IMR-90 (cell line): ENCODE measurements around the gene COX6B2.

Experiments
- BHLHE40 ChIP-seq: fragments of 150-350 bp; IDR thresholded peaks from 2 replicates; pipeline ENCODE4 v1.6.1; 2016; ENCODE audit warnings: mild to moderate bottlenecking, low read depth, low read length
- CEBPB ChIP-seq: IDR thresholded peaks from 2 replicates; pipeline ENCODE4 v1.6.1; 2012; ENCODE audit warnings: low read depth, low read length, improper control_type of control experiment
- CHD1 ChIP-seq: IDR thresholded peaks from 2 replicates; pipeline ENCODE4 v1.6.1; 2012; ENCODE audit warnings: low read depth, low read length, improper control_type of control experiment
- CTCF ChIP-seq: conservative IDR thresholded peaks from 2 replicates; pipeline ENCODE4 v1.5.1; 2012; ENCODE audit warnings: mild to moderate bottlenecking, low read depth, low read length, improper control_type of control experiment
- FOS ChIP-seq: fragments of 150-350 bp; IDR thresholded peaks from 2 replicates; pipeline ENCODE4 v1.6.1; 2016; ENCODE audit warnings: low read depth, low read length
- MAFK ChIP-seq: IDR thresholded peaks from 2 replicates; pipeline ENCODE4 v1.6.1; 2012; ENCODE audit warnings: low read depth, low read length, improper control_type of control experiment
- POLR2A ChIP-seq: IDR thresholded peaks from 2 replicates; pipeline ENCODE4 v1.6.1; 2012; ENCODE audit warnings: mild to moderate bottlenecking, low read depth, low read length
- RAD21 ChIP-seq: IDR thresholded peaks from 2 replicates; pipeline ENCODE4 v1.6.1; 2012; ENCODE audit warnings: low read length, improper control_type of control experiment
- RCOR1 ChIP-seq: IDR thresholded peaks from 2 replicates; pipeline ENCODE4 v1.6.1; 2012; ENCODE audit warnings: mild to moderate bottlenecking, low read length, improper control_type of control experiment; ENCODE audit not compliant: insufficient replicate concordance
- SMC3 ChIP-seq: fragments of 150-350 bp; IDR thresholded peaks from 2 replicates; pipeline ENCODE4 v1.6.1; 2016; ENCODE audit warnings: low read depth, mild to moderate bottlenecking, antibody characterized with exemption, low read length, moderate library complexity
- USF2 ChIP-seq: fragments of 150-350 bp; IDR thresholded peaks from 2 replicates; pipeline ENCODE4 v1.6.1; 2017; ENCODE audit warnings: mild to moderate bottlenecking, antibody characterized with exemption, low read length, low read depth
- TF ChIP-seq, protein P1 (sequence below): fragments of 150-350 bp; IDR thresholded peaks from 2 replicates; pipeline ENCODE4 v1.6.1; 2016; ENCODE audit warnings: low read depth, mild to moderate bottlenecking, low read length, moderate library complexity, borderline replicate concordance

DNA sequence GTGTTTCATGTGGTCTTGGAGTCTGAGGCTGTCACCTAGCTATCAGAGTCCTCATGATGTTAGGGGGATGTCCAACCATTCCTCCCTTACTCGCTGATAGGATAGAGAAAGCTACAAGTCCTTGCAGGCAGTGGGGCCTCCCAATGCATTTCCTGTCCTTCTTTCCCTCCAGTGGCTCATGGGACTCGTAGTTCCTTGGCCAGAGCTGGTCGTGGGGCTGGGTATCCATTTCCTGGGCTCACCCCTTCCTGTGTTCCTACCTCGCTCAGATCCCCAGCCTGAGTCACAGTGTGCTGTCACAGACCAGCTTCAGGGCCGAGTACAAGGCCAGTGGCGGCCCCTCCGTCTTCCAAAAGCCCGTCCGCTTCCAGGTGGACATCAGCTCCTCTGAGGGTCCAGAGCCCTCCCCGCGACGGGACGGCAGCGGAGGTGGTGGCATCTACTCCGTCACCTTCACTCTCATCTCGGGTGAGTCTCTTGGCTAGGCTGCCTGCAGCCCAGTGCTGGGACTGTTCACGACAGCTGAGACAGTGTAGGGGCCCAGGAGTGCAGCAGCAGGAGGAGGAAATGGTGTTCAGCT is 48.4 kb downstream of the COX6B2 start:
- no peak for TF ChIP-seq RCOR1
- no peak for TF ChIP-seq USF2
- no peak for TF ChIP-seq CTCF
- TF ChIP-seq BHLHE40 = no peak
- no peak for TF ChIP-seq POLR2A
- TF ChIP-seq FOS = no peak
- no peak for TF ChIP-seq CEBPB
- TF ChIP-seq, protein P1, sequence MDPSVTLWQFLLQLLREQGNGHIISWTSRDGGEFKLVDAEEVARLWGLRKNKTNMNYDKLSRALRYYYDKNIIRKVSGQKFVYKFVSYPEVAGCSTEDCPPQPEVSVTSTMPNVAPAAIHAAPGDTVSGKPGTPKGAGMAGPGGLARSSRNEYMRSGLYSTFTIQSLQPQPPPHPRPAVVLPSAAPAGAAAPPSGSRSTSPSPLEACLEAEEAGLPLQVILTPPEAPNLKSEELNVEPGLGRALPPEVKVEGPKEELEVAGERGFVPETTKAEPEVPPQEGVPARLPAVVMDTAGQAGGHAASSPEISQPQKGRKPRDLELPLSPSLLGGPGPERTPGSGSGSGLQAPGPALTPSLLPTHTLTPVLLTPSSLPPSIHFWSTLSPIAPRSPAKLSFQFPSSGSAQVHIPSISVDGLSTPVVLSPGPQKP = no peak
- no peak for TF ChIP-seq MAFK
- no peak for TF ChIP-seq SMC3
- no peak for TF ChIP-seq CHD1
- no peak for TF ChIP-seq RAD21
